ENCODE results near the gene NCAM1. TPM values are rescaled to one million over a fixed set of nuclear protein-coding genes. Genes with fewer than 3 reads are reported as not detected.

The NCAM1 gene
- total and polyA plus RNA-seq, 9 of the 15 experiments (the other 6 are each of a cell fraction or from before 2014, with no cell fraction given), result 0.09 to 0.23 TPM; not detected in 7

DNA sequence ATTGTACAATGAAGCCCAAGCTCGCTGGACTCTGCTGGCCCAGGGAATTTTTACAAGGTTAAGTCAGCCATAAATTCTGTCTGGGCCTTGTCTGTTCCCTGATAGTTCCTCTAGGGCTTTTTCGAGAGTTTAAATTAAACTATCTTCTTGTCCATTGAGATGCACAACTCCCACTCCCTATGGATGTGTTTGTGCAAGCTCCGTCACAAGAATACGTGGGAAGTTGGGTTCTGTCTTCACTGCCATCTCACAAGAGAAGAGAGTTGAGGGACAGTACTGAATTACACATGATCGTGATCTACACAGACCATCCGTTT is 199.5 kb downstream of the NCAM1 start (continued):
- TF ChIP-seq, protein P1, sequence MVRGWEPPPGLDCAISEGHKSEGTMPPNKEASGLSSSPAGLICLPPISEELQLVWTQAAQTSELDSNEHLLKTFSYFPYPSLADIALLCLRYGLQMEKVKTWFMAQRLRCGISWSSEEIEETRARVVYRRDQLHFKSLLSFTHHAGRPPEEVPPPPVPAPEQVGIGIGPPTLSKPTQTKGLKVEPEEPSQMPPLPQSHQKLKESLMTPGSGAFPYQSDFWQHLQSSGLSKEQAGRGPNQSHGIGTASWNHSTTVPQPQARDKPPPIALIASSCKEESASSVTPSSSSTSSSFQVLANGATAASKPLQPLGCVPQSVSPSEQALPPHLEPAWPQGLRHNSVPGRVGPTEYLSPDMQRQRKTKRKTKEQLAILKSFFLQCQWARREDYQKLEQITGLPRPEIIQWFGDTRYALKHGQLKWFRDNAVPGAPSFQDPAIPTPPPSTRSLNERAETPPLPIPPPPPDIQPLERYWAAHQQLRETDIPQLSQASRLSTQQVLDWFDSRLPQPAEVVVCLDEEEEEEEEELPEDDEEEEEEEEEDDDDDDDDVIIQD (CRISPR knock-in tag; IDR thresholded peaks at IDR 0.05), result no peak
- TF ChIP-seq ZNF696 (CRISPR knock-in tag; conservative IDR thresholded peaks at IDR 0.05) (no peak), SETDB1 (IDR thresholded peaks at IDR 0.05; ENCODE audit: low read length) (no peak), ILF3 (IDR thresholded peaks at IDR 0.05; ENCODE audit: borderline replicate concordance) (no peak), PML (IDR thresholded peaks at IDR 0.05; ENCODE audit: low read length) (no peak), CBX2 (IDR thresholded peaks at IDR 0.05; ENCODE audit: insufficient read depth, low read length, poor library complexity, severe bottlenecking) (no peak), RAD51 (IDR thresholded peaks at IDR 0.05; ENCODE audit: borderline replicate concordance, low read depth) (no peak), ZNF778 (CRISPR knock-in tag; IDR thresholded peaks at IDR 0.05) (no peak), ZNF75A (CRISPR knock-in tag; IDR thresholded peaks at IDR 0.05) (no peak), KHSRP (IDR thresholded peaks at IDR 0.05) (no peak), SMARCA5 (IDR thresholded peaks at IDR 0.05) (no peak), HDAC2 (IDR thresholded peaks at IDR 0.05) (no peak)

All from K562 (cell line).